ENCODE measurements around the gene RAD21L1. TPM values are rescaled to one million over a fixed set of nuclear protein-coding genes. Genes with fewer than 3 reads are reported as not detected.
A peak's percentile ranks its signal among the peaks of the same experiment; 100 is the strongest.

Gene RAD21L1
- total and polyA plus RNA-seq, 2 donors (not counting 1 experiment from before 2014, with no cell fraction given): 0.16 to 0.50 TPM

GRCh38 chr20:1190847-1191246, 35.0 kb upstream of the RAD21L1 start:
- H3K9me3 ChIP-seq (ENCODE audit: control insufficient read depth, insufficient read depth, low read depth, low read length): no peaks in the 10 kb centered on the region
- H3K36me3 ChIP-seq (ENCODE audit: control insufficient read depth, insufficient read depth, low read length): no peaks in the 10 kb centered on the region
- H3K4me1 ChIP-seq (ENCODE audit: control insufficient read depth, extremely low read depth, insufficient read depth, low read length): no peaks in the 10 kb centered on the region
- H3K9ac ChIP-seq (ENCODE audit: insufficient read depth, low read length): no peak overlapping the region
- no peak overlapping the region for H3K4me2 ChIP-seq (ENCODE audit: extremely low read depth, insufficient read depth, low read length)
- no peak overlapping the region for H3K27ac ChIP-seq (ENCODE audit: insufficient read depth, low read length)
- H3K79me2 ChIP-seq (ENCODE audit: control insufficient read depth, insufficient read depth, low read length): no peaks in the 10 kb centered on the region
- DNase-seq (ENCODE audit: low read depth in 2 of 2): no peak
- TF ChIP-seq CTCF (conservative IDR thresholded peaks at IDR 0.05 in 1 of 2, IDR thresholded peaks at IDR 0.05 in 1 of 2; ENCODE audit: low read depth in 1 of 2, low read length in 2 of 2) (no peak), EZH2 (IDR thresholded peaks at IDR 0.05; ENCODE audit: low read length, missing control alignments) (no peak)
- no peak overlapping the region for H2AFZ ChIP-seq (ENCODE audit: low read length)
- no peak overlapping the region for H3K4me3 ChIP-seq (replicated peaks in 1 of 4; ENCODE audit: control extremely low read depth in 1 of 4, insufficient read depth in 1 of 4, low read depth in 3 of 4, low read length in 4 of 4)
- no peaks in the 10 kb centered on the region for H4K20me1 ChIP-seq (ENCODE audit: control insufficient read depth, extremely low read depth, insufficient read depth, low read length)
- H3K27me3 ChIP-seq (ENCODE audit: control insufficient read depth, insufficient read depth, low read length): peaks cover 21% of the 10 kb centered on the region

- Histone ChIP-seq H3K36me3 (ENCODE audit: control insufficient read depth, insufficient read depth, low read length) (no peaks in the 10 kb centered on the region), H3K9me3 (ENCODE audit: control insufficient read depth, insufficient read depth, low read depth, low read length) (no peaks in the 10 kb centered on the region), H3K79me2 (ENCODE audit: control insufficient read depth, insufficient read depth, low read length) (no peaks in the 10 kb centered on the region), H2AFZ (ENCODE audit: low read length) (no peak overlapping the region), H3K27ac (ENCODE audit: insufficient read depth, low read length) (no peak overlapping the region), H3K9ac (ENCODE audit: insufficient read depth, low read length) (no peak overlapping the region), H3K4me2 (ENCODE audit: extremely low read depth, insufficient read depth, low read length) (no peak overlapping the region), H3K4me3 (replicated peaks in 1 of 4; ENCODE audit: control extremely low read depth in 1 of 4, insufficient read depth in 1 of 4, low read depth in 3 of 4, low read length in 4 of 4) (no peak overlapping the region), H3K4me1 (ENCODE audit: control insufficient read depth, extremely low read depth, insufficient read depth, low read length) (no peaks in the 10 kb centered on the region), H4K20me1 (ENCODE audit: control insufficient read depth, extremely low read depth, insufficient read depth, low read length) (no peaks in the 10 kb centered on the region), H3K27me3 (ENCODE audit: control insufficient read depth, insufficient read depth, low read length) (peaks cover 16% of the 10 kb centered on the region)
- TF ChIP-seq CTCF (conservative IDR thresholded peaks at IDR 0.05 in 1 of 2, IDR thresholded peaks at IDR 0.05 in 1 of 2; ENCODE audit: low read depth in 1 of 2, low read length in 2 of 2) (no peak), EZH2 (IDR thresholded peaks at IDR 0.05; ENCODE audit: low read length, missing control alignments) (no peak)
- peak in 1 of 2 donors; percentile 17 for DNase-seq (ENCODE audit: low read depth in 2 of 2)
These were observed 34.5 kb upstream of the RAD21L1 start for GRCh38 chr20:1191299-1191698.

GRCh38 chr20:1195226-1195625, 30.6 kb upstream of the RAD21L1 start:
- Histone ChIP-seq H3K27ac (ENCODE audit: insufficient read depth, low read length) (no peak overlapping the region), H3K4me3 (replicated peaks in 1 of 4; ENCODE audit: control extremely low read depth in 1 of 4, insufficient read depth in 1 of 4, low read depth in 3 of 4, low read length in 4 of 4) (no peak overlapping the region), H3K9ac (ENCODE audit: insufficient read depth, low read length) (no peak overlapping the region), H3K4me2 (ENCODE audit: extremely low read depth, insufficient read depth, low read length) (no peak overlapping the region), H3K4me1 (ENCODE audit: control insufficient read depth, extremely low read depth, insufficient read depth, low read length) (no peaks in the 10 kb centered on the region), H3K27me3 (ENCODE audit: control insufficient read depth, insufficient read depth, low read length) (peaks cover 19% of the 10 kb centered on the region), H2AFZ (ENCODE audit: low read length) (no peak overlapping the region), H3K36me3 (ENCODE audit: control insufficient read depth, insufficient read depth, low read length) (no peaks in the 10 kb centered on the region), H3K79me2 (ENCODE audit: control insufficient read depth, insufficient read depth, low read length) (no peaks in the 10 kb centered on the region), H3K9me3 (ENCODE audit: control insufficient read depth, insufficient read depth, low read depth, low read length) (no peaks in the 10 kb centered on the region), H4K20me1 (ENCODE audit: control insufficient read depth, extremely low read depth, insufficient read depth, low read length) (no peaks in the 10 kb centered on the region)
- no peak for TF ChIP-seq CTCF (conservative IDR thresholded peaks at IDR 0.05 in 1 of 2, IDR thresholded peaks at IDR 0.05 in 1 of 2; ENCODE audit: low read depth in 1 of 2, low read length in 2 of 2)
- no peak for TF ChIP-seq EZH2 (IDR thresholded peaks at IDR 0.05; ENCODE audit: low read length, missing control alignments)
- DNase-seq (ENCODE audit: low read depth in 2 of 2): no peak

Measured in fibroblast of lung (primary cell).